ENCODE data around the gene SMARCD1.
"Not testable (repeated sequence)": the region's sequence is repeated elsewhere in the genome, so short reads cannot be mapped to it uniquely, and the experiment has no call there.

Gene SMARCD1

GRCh38 chr12:50078281-50078680 is 6.9 kb upstream of the SMARCD1 start:
- DNase-seq = no peak

- DNase-seq = no peak
Observed at GRCh38 chr12:50079771-50080170, 5.4 kb upstream of the SMARCD1 start.

- DNase-seq = no peak
Observed at GRCh38 chr12:50081096-50081808, 3.9 kb upstream of the SMARCD1 start.

- DNase-seq = no peak
Observed at GRCh38 chr12:50082644-50083043, 2.5 kb upstream of the SMARCD1 start.

- DNase-seq = no peak
Observed at GRCh38 chr12:50083301-50083700, 1.8 kb upstream of the SMARCD1 start.

GRCh38 chr12:50084409-50084774 is 750 bp upstream of the SMARCD1 start:
- DNase-seq = not testable (repeated sequence)

GRCh38 chr12:50085615-50086072 is 502 bp downstream of the SMARCD1 start:
- DNase-seq = no peak

GRCh38 chr12:50086148-50086547 is 1.0 kb downstream of the SMARCD1 start:
- no peak for DNase-seq

GRCh38 chr12:50087151-50087550 is 2.0 kb downstream of the SMARCD1 start:
- no peak for DNase-seq

GRCh38 chr12:50087995-50088394 is 2.9 kb downstream of the SMARCD1 start:
- DNase-seq = no peak

- peak; percentile 3 for DNase-seq
Observed at GRCh38 chr12:50088577-50089335, 3.6 kb downstream of the SMARCD1 start.

- DNase-seq = no peak
Observed at GRCh38 chr12:50089730-50090129, 4.6 kb downstream of the SMARCD1 start.

- DNase-seq = no peak
Observed at GRCh38 chr12:50090391-50090790, 5.2 kb downstream of the SMARCD1 start.

GRCh38 chr12:50097952-50098351 is 12.8 kb downstream of the SMARCD1 start:
- DNase-seq = no peak

- no peak for DNase-seq
Observed at GRCh38 chr12:50099302-50100008, 14.3 kb downstream of the SMARCD1 start.

GRCh38 chr12:50100561-50100960 is 15.4 kb downstream of the SMARCD1 start:
- no peak for DNase-seq

GRCh38 chr12:50101663-50102062 is 16.5 kb downstream of the SMARCD1 start:
- no peak for DNase-seq

- DNase-seq = no peak
Observed at GRCh38 chr12:50102131-50102531, 17.0 kb downstream of the SMARCD1 start.

GRCh38 chr12:50102646-50103309 is 17.6 kb downstream of the SMARCD1 start:
- no peak for DNase-seq

GRCh38 chr12:50103351-50103750 is 18.2 kb downstream of the SMARCD1 start:
- no peak for DNase-seq

GRCh38 chr12:50103767-50104321 is 18.7 kb downstream of the SMARCD1 start, which contains the start of gene GPD1:
Gene GPD1 (plus strand): TSS chr12:50104008. CDS start chr12:50104051, 43 bp downstream.
- peak; percentile 56 for DNase-seq

Data from NCI-H1417 treated with DMSO at 0.1 percent for 48 hours (cell line).